SK-N-SH (cell line): Measurements from ENCODE around the gene TTC7B. TPM values are rescaled to one million over a fixed set of nuclear protein-coding genes. Genes with fewer than 3 reads are reported as not detected.

Experiments
- CTCF ChIA-PET: fragments of 300-600, 350-600 bp; formaldehyde crosslinking; extraction: SDS; loops from one replicate; lab custom pipeline; 2021; lab: Yijun Ruan, JAX
- POLR2A ChIA-PET: fragments of 350-600 bp; sonication (Branson Sonifier 250); formaldehyde crosslinking; extraction: SDS; loops from one replicate; lab custom pipeline; 2020; ENCODE audit warnings: antibody characterized with exemption, inconsistent platforms; lab: Yijun Ruan, JAX
- DNase-seq: peaks from one replicate; pipeline ENCODE4 v3.0.0; 2012
- H2AFZ ChIP-seq: fragments of 200-600 bp; sonication (generic); 2 replicates; pipeline ENCODE4 v1.8.1; 2016; ENCODE audit warnings: antibody characterized with exemption, mild to moderate bottlenecking, low read depth
- H3F3A ChIP-seq: fragments of 200-600 bp; sonication (generic); replicated peaks from 2 replicates; pipeline ENCODE3; 2016; ENCODE audit warnings: antibody characterized with exemption, mild to moderate bottlenecking; ENCODE audit not compliant: insufficient read depth
- H3K27ac ChIP-seq, 2 experiments: fragments of 200-500 bp in 1 of 2; fragments of 200-600 bp in 1 of 2; sonication (Bioruptor generic) in 1 of 2; sonication (generic), shearing (Covaris generic) in 1 of 2; 2 replicates each; pipeline versions ENCODE4 v1.5.1 to v1.6.1; 2014 to 2016; ENCODE audit warnings: low read depth in 2 of 2, inconsistent platforms in 1 of 2, low read length in 1 of 2, mild to moderate bottlenecking in 1 of 2, mixed read lengths in 1 of 2
- H3K27me3 ChIP-seq: fragments of 200-600 bp; sonication (generic), shearing (Covaris generic); 2 replicates; pipeline ENCODE4 v1.6.1; 2016; ENCODE audit warnings: mixed run types; ENCODE audit not compliant: insufficient read depth
- H3K36me3 ChIP-seq, 2 experiments: fragments of 200-500 bp in 1 of 2; fragments of 200-600 bp in 1 of 2; sonication (Bioruptor generic) in 1 of 2; sonication (generic) in 1 of 2; replicated peaks in 1 of 2; 2 replicates each; pipeline versions ENCODE3 to v1.5.1; 2014 to 2016; ENCODE audit warnings: low read length in 1 of 2, mild to moderate bottlenecking in 1 of 2; ENCODE audit not compliant: insufficient read depth in 2 of 2, control insufficient read depth in 1 of 2
- H3K4me1 ChIP-seq, 2 experiments: fragments of 200-500 bp in 1 of 2; fragments of 200-600 bp in 1 of 2; sonication (Bioruptor generic) in 1 of 2; sonication (generic), shearing (Covaris generic) in 1 of 2; 2 replicates each; pipeline versions ENCODE4 v1.5.1 to v1.6.1; 2014 to 2016; ENCODE audit warnings: low read depth in 1 of 2, low read length in 1 of 2, mixed run types in 1 of 2; ENCODE audit not compliant: insufficient read depth in 2 of 2, control insufficient read depth in 1 of 2
- H3K4me2 ChIP-seq: fragments of 200-600 bp; sonication (generic), shearing (Covaris generic); 2 replicates; pipeline ENCODE4 v1.6.1; 2017; ENCODE audit warnings: mixed run types
- H3K4me3 ChIP-seq, 2 experiments: fragments of 200-500 bp in 1 of 2; fragments of 200-600 bp in 1 of 2; sonication (Bioruptor generic) in 1 of 2; sonication (generic), shearing (Covaris generic) in 1 of 2; 2 replicates each; pipeline versions ENCODE4 v1.5.1 to v1.8.1; 2014 to 2016; ENCODE audit warnings: low read depth in 2 of 2, inconsistent platforms in 1 of 2, low read length in 1 of 2, mild to moderate bottlenecking in 1 of 2, mixed read lengths in 1 of 2, moderate library complexity in 1 of 2
- H3K79me2 ChIP-seq: fragments of 200-600 bp; sonication (generic); 2 replicates; pipeline ENCODE4 v1.8.1; 2017; ENCODE audit warnings: mild to moderate bottlenecking; ENCODE audit not compliant: insufficient read depth
- H3K9ac ChIP-seq: fragments of 200-600 bp; sonication (generic); 2 replicates; pipeline ENCODE4 v1.6.1; 2017; ENCODE audit warnings: mixed run types
- H3K9me2 ChIP-seq: fragments of 200-600 bp; sonication (generic); 2 replicates; pipeline ENCODE4 v1.6.1; 2017; ENCODE audit warnings: mixed run types
- H3K9me3 ChIP-seq: fragments of 200-600 bp; sonication (generic); 2 replicates; pipeline ENCODE4 v1.6.1; 2017; ENCODE audit warnings: mixed run types, mild to moderate bottlenecking, moderate library complexity
- H4K20me1 ChIP-seq: fragments of 200-600 bp; sonication (generic); 2 replicates; pipeline ENCODE4 v1.6.1; 2017; ENCODE audit warnings: mild to moderate bottlenecking, mixed run types; ENCODE audit not compliant: insufficient read depth
- CHD2 ChIP-seq: fragments of 150-350 bp; IDR thresholded peaks from 2 replicates; pipeline ENCODE4 v1.6.1; 2018; ENCODE audit warnings: low read length; ENCODE audit not compliant: partially characterized antibody
- CTCF ChIP-seq: fragments of 200-600 bp; sonication (generic); IDR thresholded peaks from 2 replicates; pipeline ENCODE4 v1.6.1; 2017; ENCODE audit warnings: antibody characterized with exemption, mild to moderate bottlenecking, moderate library complexity
- EP300 ChIP-seq, 2 experiments: IDR thresholded peaks; 2 replicates each; pipeline versions ENCODE4 v1.4.0 to v1.6.1; 2012; ENCODE audit warnings: borderline replicate concordance in 1 of 2, low read depth in 1 of 2, low read length in 1 of 2
- FOSL2 ChIP-seq: IDR thresholded peaks from 2 replicates; pipeline ENCODE4 v1.4.0; 2012; ENCODE audit warnings: low read depth, mild to moderate bottlenecking, moderate library complexity, borderline replicate concordance
- FOXM1 ChIP-seq: IDR thresholded peaks from 2 replicates; pipeline ENCODE4 v1.4.0; 2012; ENCODE audit warnings: low read depth, mild to moderate bottlenecking
- GABPA ChIP-seq: IDR thresholded peaks from 2 replicates; pipeline ENCODE4 v1.4.0; 2012; ENCODE audit warnings: low read depth, mild to moderate bottlenecking
- GATA2 ChIP-seq: sonication (generic); formaldehyde crosslinking; IDR thresholded peaks from 2 replicates; pipeline ENCODE4 v1.5.0; 2020; ENCODE audit warnings: mild to moderate bottlenecking, missing genetic modification reagents
- JUND ChIP-seq: IDR thresholded peaks from 2 replicates; pipeline ENCODE4 v1.4.0; 2012
- MEF2A ChIP-seq: IDR thresholded peaks from 2 replicates; pipeline ENCODE4 v1.4.0; 2012; ENCODE audit warnings: low read depth, borderline replicate concordance
- NFIC ChIP-seq: IDR thresholded peaks from 2 replicates; pipeline ENCODE4 v1.4.0; 2012; ENCODE audit warnings: borderline replicate concordance
- NRF1 ChIP-seq: IDR thresholded peaks from 2 replicates; pipeline ENCODE4 v1.6.1; 2012; ENCODE audit warnings: low read depth, mild to moderate bottlenecking, low read length
- RAD21 ChIP-seq: IDR thresholded peaks from 2 replicates; pipeline ENCODE4 v1.6.1; 2012; ENCODE audit warnings: mild to moderate bottlenecking, low read length
- RFX5 ChIP-seq: IDR thresholded peaks from 2 replicates; pipeline ENCODE4 v1.6.1; 2012; ENCODE audit warnings: mild to moderate bottlenecking, improper control_type of control experiment, low read length
- SMC3 ChIP-seq: IDR thresholded peaks from 2 replicates; pipeline ENCODE4 v1.6.1; 2012; ENCODE audit warnings: low read depth, low read length, improper control_type of control experiment
- TAF1 ChIP-seq: IDR thresholded peaks from 2 replicates; pipeline ENCODE4 v1.6.1; 2012; ENCODE audit warnings: low read depth, mild to moderate bottlenecking, low read length, moderate library complexity, borderline replicate concordance
- YY1 ChIP-seq: IDR thresholded peaks from 2 replicates; pipeline ENCODE4 v1.4.0; 2012; ENCODE audit warnings: low read depth, mild to moderate bottlenecking
- WGBS: methylation state at CpG from one replicate; pipeline ENCODE4 v1.1.6; 2017; ENCODE audit warnings: low lambda C conversion rate; 5-methylcytosine and 5-hydroxymethylcytosine counted together
- polyA plus RNA-seq, 3 experiments: library from polyadenylated mRNA; depleted of rRNA; stranded (reverse); fragments of >200 nt; gene quantifications; 2 replicates each; pipeline ENCODE4 v1.2.3, GENCODE V29; 2012
- TF ChIP-seq, protein P1 (sequence below): IDR thresholded peaks from 2 replicates; pipeline ENCODE4 v1.4.0; 2012; ENCODE audit warnings: low read depth
- TF ChIP-seq, protein P2 (sequence below): IDR thresholded peaks from 2 replicates; pipeline ENCODE4; 2012

Gene TTC7B
- polyA plus RNA-seq, 1 of the 3 experiments (the other 2 are of a cell fraction), result 43.1 TPM

DNA sequence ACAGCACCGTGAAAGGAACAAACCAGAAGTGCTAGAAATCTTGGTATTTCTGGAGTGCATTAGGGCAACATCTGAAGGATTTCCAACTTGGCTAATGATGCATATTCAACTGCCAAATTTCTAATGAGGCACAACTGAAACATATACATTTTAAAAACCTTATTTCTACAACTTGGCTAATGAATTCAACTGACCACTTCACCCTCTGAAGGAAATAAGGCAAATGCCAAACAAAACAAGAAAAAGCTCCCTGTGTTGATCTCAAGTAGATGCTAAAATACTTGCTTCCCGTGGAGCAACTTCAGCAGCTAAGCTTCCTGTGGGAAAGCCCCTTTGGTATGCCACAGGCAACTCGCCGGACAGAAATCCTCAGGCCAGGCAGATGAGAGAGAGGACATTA lies 167.1 kb downstream of the TTC7B start:
- TF ChIP-seq NFIC (no peak), GABPA (no peak), SMC3 (no peak), CTCF (no peak), CHD2 (no peak), YY1 (no peak), TAF1 (no peak), RAD21 (no peak), FOSL2 (no peak), RFX5 (no peak), EP300 (IDR thresholded peaks at IDR 0.05; ENCODE audit: borderline replicate concordance in 1 of 2, low read depth in 1 of 2, low read length in 1 of 2) (no peak), JUND (no peak), FOXM1 (no peak), GATA2 (CRISPR knock-in tag) (no peak)
- TF ChIP-seq, protein P1, sequence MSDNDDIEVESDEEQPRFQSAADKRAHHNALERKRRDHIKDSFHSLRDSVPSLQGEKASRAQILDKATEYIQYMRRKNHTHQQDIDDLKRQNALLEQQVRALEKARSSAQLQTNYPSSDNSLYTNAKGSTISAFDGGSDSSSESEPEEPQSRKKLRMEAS, result no peak
- Histone ChIP-seq H3K27me3 (no peaks in the 10 kb centered on the region), H3K9me3 (no peaks in the 10 kb centered on the region), H4K20me1 (no peaks in the 10 kb centered on the region), H3K4me1 (peaks cover 0 to 5% of the 10 kb centered on the region in 2 experiments; a peak in 2 of 4 replicates), H3K4me3 (no peak overlapping the region), H2AFZ (no peak overlapping the region), H3K36me3 (peaks cover 0 to 5% of the 10 kb centered on the region in 2 experiments), H3K9ac (no peak overlapping the region), H3K4me2 (no peak overlapping the region), H3K27ac (no peak overlapping the region), H3F3A (no peaks in the 10 kb centered on the region), H3K79me2 (no peaks in the 10 kb centered on the region), H3K9me2 (no peaks in the 10 kb centered on the region)
- CTCF ChIA-PET, result no interaction called here
- DNase-seq, result no peak
- 91% methylated on average over 4 of the region's 4 CpGs for WGBS
- POLR2A ChIA-PET, result no interaction called here

DNA sequence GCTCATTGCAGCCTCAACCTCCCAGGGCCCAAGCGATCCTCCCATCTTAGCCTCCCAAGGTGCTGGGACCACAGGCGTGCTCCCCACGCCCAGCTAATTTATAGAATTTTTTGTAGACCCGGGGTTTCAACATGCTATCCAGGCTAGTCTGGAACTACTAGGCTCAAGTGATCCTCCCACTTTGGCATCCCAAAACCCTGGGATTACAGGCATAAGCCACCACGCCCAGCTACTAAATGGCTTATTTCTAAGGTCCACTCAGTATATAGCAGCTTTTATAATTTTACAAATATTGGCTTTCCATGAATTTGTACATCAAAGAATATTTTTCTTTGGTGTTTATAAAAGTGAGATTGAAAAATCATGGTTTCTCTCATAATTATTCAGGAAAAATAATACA lies 167.8 kb downstream of the TTC7B start:
- Histone ChIP-seq H3K27me3 (no peaks in the 10 kb centered on the region), H3K9me2 (no peaks in the 10 kb centered on the region), H3K79me2 (no peaks in the 10 kb centered on the region), H3K36me3 (peaks cover 0 to 5% of the 10 kb centered on the region in 2 experiments), H3K4me1 (peaks cover 0 to 5% of the 10 kb centered on the region in 2 experiments; a peak in 1 of 4 replicates), H3F3A (no peaks in the 10 kb centered on the region), H3K9me3 (no peaks in the 10 kb centered on the region), H2AFZ (no peak overlapping the region), H3K27ac (no peak overlapping the region)
- CTCF ChIA-PET, result no interaction called here
- TF ChIP-seq MEF2A (no peak), RFX5 (no peak), NRF1 (no peak), TAF1 (no peak)
- TF ChIP-seq, protein P2, sequence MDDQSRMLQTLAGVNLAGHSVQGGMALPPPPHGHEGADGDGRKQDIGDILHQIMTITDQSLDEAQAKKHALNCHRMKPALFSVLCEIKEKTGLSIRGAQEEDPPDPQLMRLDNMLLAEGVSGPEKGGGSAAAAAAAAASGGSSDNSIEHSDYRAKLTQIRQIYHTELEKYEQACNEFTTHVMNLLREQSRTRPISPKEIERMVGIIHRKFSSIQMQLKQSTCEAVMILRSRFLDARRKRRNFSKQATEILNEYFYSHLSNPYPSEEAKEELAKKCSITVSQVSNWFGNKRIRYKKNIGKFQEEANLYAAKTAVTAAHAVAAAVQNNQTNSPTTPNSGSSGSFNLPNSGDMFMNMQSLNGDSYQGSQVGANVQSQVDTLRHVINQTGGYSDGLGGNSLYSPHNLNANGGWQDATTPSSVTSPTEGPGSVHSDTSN, result no peak
- TF ChIP-seq, all 33 proteins: peak for 0
- no peak overlapping the region for H3K4me3 ChIP-seq
- POLR2A ChIA-PET, result no interaction called here
- H4K20me1 ChIP-seq, result no peaks in the 10 kb centered on the region
- no peak overlapping the region for H3K9ac ChIP-seq
- WGBS, result 93% methylated on average over 5 of the region's 5 CpGs
- no peak overlapping the region for H3K4me2 ChIP-seq
- DNase-seq, result no peak
